ENCODE data around the gene FBF1. TPM values are rescaled to one million over a fixed set of nuclear protein-coding genes. Genes with fewer than 3 reads are reported as not detected.

The FBF1 gene
- total and polyA plus RNA-seq, 9 of the 15 experiments (the other 6 are each of a cell fraction or from before 2014, with no cell fraction given): 0.46 to 14.9 (median 7.5) TPM

DNA sequence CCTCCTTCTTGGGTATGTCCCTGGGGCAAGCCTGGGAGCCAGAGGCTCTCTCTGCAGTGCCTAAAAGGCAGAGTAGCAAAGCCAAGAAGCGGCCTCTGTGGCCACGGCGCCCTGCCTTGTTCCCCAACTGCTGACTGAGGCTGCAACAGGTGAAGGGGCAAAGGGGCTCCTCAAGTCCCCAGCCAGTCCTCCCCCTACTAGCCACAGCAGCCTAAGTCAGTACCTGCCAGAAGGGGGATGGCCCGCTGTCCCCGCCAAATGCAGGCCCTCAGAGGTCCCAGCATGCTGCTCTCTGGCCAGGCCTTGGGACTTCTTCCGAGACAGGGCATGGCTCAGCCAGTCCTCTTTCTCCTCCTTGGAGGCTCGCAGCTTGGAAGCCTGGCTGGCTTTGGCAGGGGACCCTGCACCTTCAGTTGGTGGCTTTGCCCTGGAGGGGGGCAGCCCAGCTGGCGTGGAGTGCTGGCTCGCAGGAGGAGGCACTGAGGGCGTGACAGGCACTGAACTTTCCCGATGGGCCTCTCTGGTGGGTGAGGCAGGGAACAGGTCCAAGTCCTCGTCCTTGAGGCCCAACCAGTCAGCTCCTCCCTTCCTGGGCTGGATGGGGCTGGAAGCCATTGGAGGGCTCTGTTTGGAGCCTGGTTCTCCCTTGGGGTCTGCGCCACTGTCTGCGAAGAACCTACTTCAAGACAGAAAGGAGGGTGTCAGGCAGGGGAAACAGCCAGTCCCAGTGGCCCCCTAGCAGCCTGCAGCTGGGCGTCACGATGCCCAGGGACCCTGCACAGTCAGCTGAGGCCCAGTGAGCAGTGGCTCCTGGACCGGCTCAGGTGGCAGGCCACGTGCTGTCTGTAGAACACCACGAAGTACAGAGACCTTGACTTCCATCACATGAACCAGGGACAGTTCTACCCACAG, 17.6 kb downstream of the FBF1 start:
- TF ChIP-seq MCM2 (IDR thresholded peaks at IDR 0.05; ENCODE audit: low read depth): no peak
- TF ChIP-seq ZNF644 (tag; IDR thresholded peaks at IDR 0.05; ENCODE audit: low read depth): no peak
- TF ChIP-seq POLR2H (tag; IDR thresholded peaks at IDR 0.05; ENCODE audit: low read depth): no peak
- TF ChIP-seq, protein P1, sequence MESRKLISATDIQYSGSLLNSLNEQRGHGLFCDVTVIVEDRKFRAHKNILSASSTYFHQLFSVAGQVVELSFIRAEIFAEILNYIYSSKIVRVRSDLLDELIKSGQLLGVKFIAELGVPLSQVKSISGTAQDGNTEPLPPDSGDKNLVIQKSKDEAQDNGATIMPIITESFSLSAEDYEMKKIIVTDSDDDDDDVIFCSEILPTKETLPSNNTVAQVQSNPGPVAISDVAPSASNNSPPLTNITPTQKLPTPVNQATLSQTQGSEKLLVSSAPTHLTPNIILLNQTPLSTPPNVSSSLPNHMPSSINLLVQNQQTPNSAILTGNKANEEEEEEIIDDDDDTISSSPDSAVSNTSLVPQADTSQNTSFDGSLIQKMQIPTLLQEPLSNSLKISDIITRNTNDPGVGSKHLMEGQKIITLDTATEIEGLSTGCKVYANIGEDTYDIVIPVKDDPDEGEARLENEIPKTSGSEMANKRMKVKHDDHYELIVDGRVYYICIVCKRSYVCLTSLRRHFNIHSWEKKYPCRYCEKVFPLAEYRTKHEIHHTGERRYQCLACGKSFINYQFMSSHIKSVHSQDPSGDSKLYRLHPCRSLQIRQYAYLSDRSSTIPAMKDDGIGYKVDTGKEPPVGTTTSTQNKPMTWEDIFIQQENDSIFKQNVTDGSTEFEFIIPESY (CRISPR knock-in tag; IDR thresholded peaks at IDR 0.05): 0 out of 2 replicates have a peak, but pooled peaks have one; percentile 24
- Histone ChIP-seq H3K9ac (ENCODE audit: insufficient read depth in 1 of 2, low read depth in 2 of 2, low read length in 2 of 2) (peak overlapping the region in 1 of 2 experiments; percentile 83; a peak in 2 of 4 replicates), H3K4me1 (replicated peaks in 1 of 2; ENCODE audit: control insufficient read depth in 2 of 2, insufficient read depth in 2 of 2, low read length in 2 of 2) (peaks cover 0 to 27% of the 10 kb centered on the region in 2 experiments; a peak in 2 of 5 replicates), H3K36me3 (ENCODE audit: control insufficient read depth, insufficient read depth, low read length) (peaks cover 5% of the 10 kb centered on the region; the same call in 1 of the 3 replicates), H4K20me1 (replicated peaks; ENCODE audit: control insufficient read depth, insufficient read depth, low read length) (no peaks in the 10 kb centered on the region), H3K9me1 (ENCODE audit: control insufficient read depth, insufficient read depth, low read length) (peaks cover 5% of the 10 kb centered on the region), H3K4me3 (no peak overlapping the region), H3K79me2 (ENCODE audit: control insufficient read depth, insufficient read depth, low read length) (no peaks in the 10 kb centered on the region), H3K27me3 (ENCODE audit: control insufficient read depth in 2 of 2, insufficient read depth in 2 of 2, low read length in 2 of 2) (no peaks in the 10 kb centered on the region), H3K4me2 (ENCODE audit: insufficient read depth, low read length) (no peak overlapping the region), H2AFZ (ENCODE audit: low read depth, low read length) (no peak overlapping the region), H3K27ac (ENCODE audit: extremely low read depth, low read depth, low read length) (no peak overlapping the region), H3K9me3 (replicated peaks; ENCODE audit: control insufficient read depth, insufficient read depth, low read depth, low read length) (no peaks in the 10 kb centered on the region)
- no peak for DNase-seq (ENCODE audit: extremely low read depth in 1 of 4, low spot score in 3 of 4)
- intact Hi-C loops (cut with micrococcal nuclease) (no loop called here), in situ Hi-C loops (cut with MboI) (no loop called here)
- ATAC-seq: no peak
- 75% methylated on average over 18 of the region's 19 CpGs for WGBS (ENCODE audit: insufficient coverage, low coverage, missing lambda C conversion rate)
- no TSS peak for BruUV-seq (replicated peaks)
- POLR2A ChIA-PET: interaction anchor here (1.1 kb wide), 1 partner anchor 12 kb away, joined by 4 read pairs; no protein-coding TSS in a partner anchor
- FAIRE-seq: no peak
- CTCF ChIA-PET (ENCODE audit: low intra/inter-chr PET ratio): interaction anchor here (0.6 kb wide), 1 partner anchor 46 kb away, joined by 3 read pairs; no protein-coding TSS in a partner anchor
